K562 (cell line): ENCODE data around the gene EIF3I. TPM values are rescaled to one million over a fixed set of nuclear protein-coding genes. Genes with fewer than 3 reads are reported as not detected.
A peak's percentile ranks its signal among the peaks of the same experiment; 100 is the strongest.

Experiments
- ATF1 ChIP-seq, 2 experiments: fragments of 450-650 bp in 1 of 2; IDR thresholded peaks; 2 replicates each; pipeline ENCODE4 v1.6.1; 2016; ENCODE audit warnings: missing compliant biosample characterization in 1 of 2, missing genetic modification characterization in 1 of 2
- ATF3 ChIP-seq, 2 experiments: fragments of 450-650 bp in 1 of 2; sonication (generic) in 1 of 2; formaldehyde crosslinking in 1 of 2; IDR thresholded peaks in 1 of 2; conservative IDR thresholded peaks in 1 of 2; 2 replicates each; pipeline versions ENCODE4 v1.6.1 to v1.8.1; 2016 to 2023; ENCODE audit warnings: mild to moderate bottlenecking in 2 of 2, moderate library complexity in 2 of 2, inconsistent platforms in 1 of 2, missing genetic modification reagents in 1 of 2
- CHD1 ChIP-seq: fragments of 200-600 bp; sonication (generic); IDR thresholded peaks from one replicate; pipeline ENCODE4 v1.6.1; 2012; ENCODE audit warnings: mild to moderate bottlenecking, moderate library complexity, low read length, inconsistent platforms
- ETV5 ChIP-seq: sonication (generic); formaldehyde crosslinking; IDR thresholded peaks from 2 replicates; pipeline ENCODE4 v1.4.0; 2020; ENCODE audit warnings: low read depth, mild to moderate bottlenecking, missing genetic modification reagents
- FOXM1 ChIP-seq, 2 experiments: fragments of 450-650 bp in 1 of 2; sonication (generic) in 1 of 2; formaldehyde crosslinking in 1 of 2; IDR thresholded peaks; 2 replicates each; pipeline versions ENCODE4 v1.6.1 to v1.9.0; 2017 to 2022; ENCODE audit warnings: low read depth in 2 of 2, mild to moderate bottlenecking in 2 of 2, missing genetic modification reagents in 1 of 2, moderate library complexity in 1 of 2
- LARP7 ChIP-seq: fragments of 450-650 bp; IDR thresholded peaks from 2 replicates; pipeline ENCODE4 v1.6.1; 2016
- NR2C2 ChIP-seq, 2 experiments: fragments of 200-800 bp in 1 of 2; sonication (Bioruptor generic) in 1 of 2; sonication (generic) in 1 of 2; formaldehyde crosslinking in 1 of 2; IDR thresholded peaks; 2 replicates each; pipeline versions ENCODE4 v1.6.1 to v1.8.0; 2016 to 2022; ENCODE audit warnings: mild to moderate bottlenecking in 1 of 2, missing compliant biosample characterization in 1 of 2, missing genetic modification characterization in 1 of 2, missing genetic modification reagents in 1 of 2
- PRPF4 ChIP-seq: fragments of 200-400 bp; formaldehyde crosslinking; IDR thresholded peaks from one replicate; pipeline ENCODE4 v1.6.1; 2017; ENCODE audit warnings: low read length, low read depth, mild to moderate bottlenecking; ENCODE audit not compliant: insufficient read depth, poor library complexity, severe bottlenecking
- STAT5A ChIP-seq: IDR thresholded peaks from 2 replicates; pipeline ENCODE4 v1.6.1; 2012; ENCODE audit warnings: low read length, inconsistent platforms, borderline replicate concordance
- THAP7 ChIP-seq: fragments of 250-450 bp; sonication (Bioruptor Pico); IDR thresholded peaks from 2 replicates; pipeline ENCODE4 v1.5.0; 2021
- ZNF134 ChIP-seq: fragments of 250-450 bp; sonication (Bioruptor Pico); conservative IDR thresholded peaks from 2 replicates; pipeline ENCODE4 v1.4.0; 2020
- ZNF395 ChIP-seq: fragments of 200-800 bp; sonication (Bioruptor generic); IDR thresholded peaks from 2 replicates; pipeline ENCODE4 v1.6.1; 2017; ENCODE audit warnings: missing genetic modification characterization, missing compliant biosample characterization
- polyA plus RNA-seq, 8 experiments: library from polyadenylated mRNA; depleted of rRNA in 4 of 8; stranded (reverse) in 5 of 8; unstranded in 3 of 8; fragments of >200 nt; fragmentation: Nextera tagmentation in 2 of 8; fragmentation: Illumina TruSeq in 1 of 8; extraction: Ambion mirVana in 2 of 8; extraction: Trizol in 1 of 8; gene quantifications; 2 replicates each; pipeline versions ENCODE4 v1.2.1 to v1.2.3, GENCODE V29; 2011 to 2014; ENCODE audit warnings: inconsistent platforms in 1 of 8, missing spikeins in 1 of 8
- total RNA-seq, 7 experiments: library from RNA; depleted of rRNA in 6 of 7; stranded (reverse); fragments of >200 nt in 6 of 7; fragmentation: Illumina TruSeq in 2 of 7; extraction: Trizol in 2 of 7; gene quantifications; 2 replicates each; pipeline versions ENCODE4 v1.2.1 to v1.2.3, GENCODE V29; 2011 to 2021; ENCODE audit warnings: low replicate concordance in 1 of 7

Gene EIF3I
- total and polyA plus RNA-seq, 9 of the 15 experiments (the other 6 are each of a cell fraction or from before 2014, with no cell fraction given) = 414 to 1,526 (median 635) TPM

- TF ChIP-seq THAP7 (CRISPR knock-in tag) (no peak), NR2C2 (CRISPR knock-in tag; IDR thresholded peaks at IDR 0.05) (peak; percentile 5; the same call in 1 of the 2 replicates), NR2C2 (tag; IDR thresholded peaks at IDR 0.05) (no peak), ATF1 (CRISPR knock-in tag; IDR thresholded peaks at IDR 0.05) (no peak), ATF1 (tag; IDR thresholded peaks at IDR 0.05) (no peak), CHD1 (peak; percentile 48), ZNF395 (CRISPR knock-in tag) (0 out of 2 replicates have a peak, but pooled peaks have one; percentile 7), STAT5A (no peak), ATF3 (IDR thresholded peaks at IDR 0.05) (peak; percentile 69; the same call in 1 of the 2 replicates), ATF3 (CRISPR knock-in tag; conservative IDR thresholded peaks at IDR 0.05) (no peak; the same call in 1 of the 2 replicates), ZNF134 (CRISPR knock-in tag) (no peak), LARP7 (no peak), PRPF4 (no peak), ETV5 (peak; percentile 16; the same call in 1 of the 2 replicates), FOXM1 (IDR thresholded peaks at IDR 0.05; ENCODE audit: low read depth) (no peak), FOXM1 (CRISPR knock-in tag; IDR thresholded peaks at IDR 0.05; ENCODE audit: low read depth) (0 out of 2 replicates have a peak, but pooled peaks have one; percentile 30)
These were observed 627 bp upstream of the EIF3I start (continued) for GRCh38 chr1:32221581-32221979.
